Cardiac fibroblast (primary cell): ENCODE data around the gene TRAPPC11.

ENCODE experiments used
- DNase-seq, 2 donors: peaks; one replicate each; pipeline versions ENCODE4 v3.0.0 to v3.0.0-alpha.2; 2010; ENCODE audit warnings: low read depth in 2 of 2
- H3K4me3 ChIP-seq, 2 donors: replicated peaks in 1 of 2; 1 replicate in 1 of 2; 2 replicates in 1 of 2; pipeline ENCODE4 v1.5.1; 2011; ENCODE audit warnings: low read depth in 2 of 2, low read length in 2 of 2, mild to moderate bottlenecking in 2 of 2, moderate library complexity in 1 of 2
- CTCF ChIP-seq: IDR thresholded peaks from one replicate; pipeline ENCODE4 v1.5.1; 2011; ENCODE audit warnings: low read depth, mild to moderate bottlenecking, low read length, inconsistent platforms

Gene TRAPPC11

GRCh38 chr4:183755596-183755995 is 96.5 kb downstream of the TRAPPC11 start:
- H3K4me3 ChIP-seq = no peak overlapping the region
- TF ChIP-seq CTCF = no peak
- no peak for DNase-seq

- DNase-seq = no peak
- TF ChIP-seq CTCF = no peak
- H3K4me3 ChIP-seq = no peak overlapping the region
These were observed 98.0 kb downstream of the TRAPPC11 start for GRCh38 chr4:183757060-183757459.

GRCh38 chr4:183758061-183758757 is 99.1 kb downstream of the TRAPPC11 start:
- H3K4me3 ChIP-seq = peak overlapping the region in 1 of 2 donors; percentile 17
- peak; percentile 50 for TF ChIP-seq CTCF
- DNase-seq = peak; percentile 25 to 35

GRCh38 chr4:183758758-183759447 is 99.8 kb downstream of the TRAPPC11 start:
- peak in 1 of 2 donors; percentile 5 for DNase-seq
- no peak for TF ChIP-seq CTCF
- H3K4me3 ChIP-seq = no peak overlapping the region

- no peak for DNase-seq
- H3K4me3 ChIP-seq = no peak overlapping the region
- no peak for TF ChIP-seq CTCF
These were observed 101.2 kb downstream of the TRAPPC11 start for GRCh38 chr4:183760326-183760725.
